Caco-2 (cell line): ENCODE results near the gene KRTAP5-2. TPM values are rescaled to one million over a fixed set of nuclear protein-coding genes. Genes with fewer than 3 reads are reported as not detected.
"Not testable (repeated sequence)": the region's sequence is repeated elsewhere in the genome, so short reads cannot be mapped to it uniquely, and the experiment has no call there.

ENCODE experiments used
- BruUV-seq: library from RNA; stranded (reverse); fragments of 400-500 nt; replicated peaks from 2 replicates; lab custom pipeline; 2021; lab: Mats Ljungman, UMichigan
- CTCF ChIA-PET: fragments of 300-600 bp; sonication (Branson Sonifier 250); formaldehyde crosslinking; loops from one replicate; lab custom pipeline; 2022; ENCODE audit warnings: antibody characterized with exemption; lab: Charles Lee
- POLR2A ChIA-PET: fragments of 300-600 bp; sonication (Branson Sonifier 250); formaldehyde crosslinking; loops from one replicate; lab custom pipeline; 2022; ENCODE audit warnings: antibody characterized with exemption; lab: Charles Lee
- DNase-seq, 2 experiments: peaks; one replicate each; pipeline versions ENCODE4 v3.0.0 to v3.0.0-alpha.2; 2020 to 2022
- H3K27me3 ChIP-seq: replicated peaks from 2 replicates; pipeline ENCODE4 v1.6.0; 2011; ENCODE audit warnings: low read length; ENCODE audit not compliant: control insufficient read depth, insufficient read depth
- H3K36me3 ChIP-seq: 2 replicates; pipeline ENCODE4 v1.5.1; 2011; ENCODE audit warnings: low read length; ENCODE audit not compliant: control insufficient read depth, insufficient read depth
- H3K4me1 ChIP-seq: fragments of 250-450 bp; sonication (Bioruptor Pico); 2 replicates; pipeline ENCODE4 v1.5.1; 2020; ENCODE audit warnings: mild to moderate bottlenecking
- H3K4me3 ChIP-seq: 2 replicates; pipeline ENCODE4 v1.5.1; 2011; ENCODE audit warnings: low read depth, mild to moderate bottlenecking, control low read depth, low read length
- H3K9me3 ChIP-seq: fragments of 250-450 bp; sonication (Bioruptor Pico); 2 replicates; pipeline ENCODE4 v1.5.1; 2020; ENCODE audit warnings: mild to moderate bottlenecking, moderate library complexity
- H3K27ac Mint-ChIP-seq: one replicate; pipeline ENCODE4 v1.8.0; 2022; ENCODE audit warnings: mixed read lengths; ENCODE audit not compliant: unreplicated experiment
- H3K27me3 Mint-ChIP-seq: one replicate; pipeline ENCODE4 v1.8.0; 2022; ENCODE audit warnings: mixed read lengths; ENCODE audit not compliant: insufficient read depth, unreplicated experiment
- H3K36me3 Mint-ChIP-seq: one replicate; pipeline ENCODE4 v1.8.0; 2022; ENCODE audit warnings: mild to moderate bottlenecking, mixed read lengths; ENCODE audit not compliant: insufficient read depth, unreplicated experiment
- H3K4me1 Mint-ChIP-seq: one replicate; pipeline ENCODE4 v1.8.0; 2022; ENCODE audit warnings: low read depth, mixed read lengths; ENCODE audit not compliant: unreplicated experiment
- H3K4me3 Mint-ChIP-seq: one replicate; pipeline ENCODE4 v1.8.0; 2022; ENCODE audit warnings: mild to moderate bottlenecking, moderate library complexity, mixed read lengths; ENCODE audit not compliant: unreplicated experiment
- H3K9me3 Mint-ChIP-seq: one replicate; pipeline ENCODE4 v1.8.0; 2022; ENCODE audit warnings: mixed read lengths; ENCODE audit not compliant: unreplicated experiment
- intact Hi-C: fragments of 100-400 bp; cut with micrococcal nuclease; formaldehyde crosslinking; loops from one replicate; pipeline ENCODE4 v1.10.0; 2022; ENCODE audit not compliant: unreplicated experiment
- total RNA-seq: library from RNA; stranded (reverse); gene quantifications from 2 replicates; pipeline ENCODE4 v1.2.3, GENCODE V29; 2022
- TF ChIP-seq, protein P1 (sequence below), 2 experiments: fragments of 200-600 bp in 1 of 2; IDR thresholded peaks; 1 replicate in 1 of 2; 2 replicates in 1 of 2; pipeline versions ENCODE4 v1.5.1 to v1.8.0; 2011 to 2022; ENCODE audit warnings: antibody characterized with exemption in 1 of 2, control low read depth in 1 of 2, inconsistent platforms in 1 of 2, low read depth in 1 of 2, low read length in 1 of 2, mild to moderate bottlenecking in 1 of 2, moderate library complexity in 1 of 2; ENCODE audit not compliant: insufficient read depth in 1 of 2, severe bottlenecking in 1 of 2, unreplicated experiment in 1 of 2

Gene KRTAP5-2
- total RNA-seq, 1 experiment from 2014 or later = not detected

DNA sequence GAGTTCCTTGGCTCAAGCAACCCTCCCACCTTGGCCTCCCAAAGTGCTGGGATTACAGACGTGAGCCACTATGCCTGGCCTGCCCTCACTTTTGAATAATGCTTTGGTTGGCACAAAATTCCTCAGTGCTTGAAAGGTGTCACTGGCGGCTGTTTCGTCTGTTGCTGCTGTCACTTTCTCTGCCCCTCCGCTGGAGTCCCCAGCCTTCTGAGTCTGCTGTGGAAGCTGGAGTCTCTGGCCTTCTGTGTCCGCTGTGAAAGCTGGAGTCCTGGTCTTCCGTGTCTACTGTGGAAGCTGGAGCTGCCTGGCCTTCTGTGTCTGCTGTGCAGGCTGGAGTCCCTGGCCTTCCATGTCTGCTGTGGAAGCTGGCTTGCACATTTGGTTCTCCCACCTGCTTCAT, 8.1 kb downstream of the KRTAP5-2 start:
- CTCF ChIA-PET = no interaction called here

DNA sequence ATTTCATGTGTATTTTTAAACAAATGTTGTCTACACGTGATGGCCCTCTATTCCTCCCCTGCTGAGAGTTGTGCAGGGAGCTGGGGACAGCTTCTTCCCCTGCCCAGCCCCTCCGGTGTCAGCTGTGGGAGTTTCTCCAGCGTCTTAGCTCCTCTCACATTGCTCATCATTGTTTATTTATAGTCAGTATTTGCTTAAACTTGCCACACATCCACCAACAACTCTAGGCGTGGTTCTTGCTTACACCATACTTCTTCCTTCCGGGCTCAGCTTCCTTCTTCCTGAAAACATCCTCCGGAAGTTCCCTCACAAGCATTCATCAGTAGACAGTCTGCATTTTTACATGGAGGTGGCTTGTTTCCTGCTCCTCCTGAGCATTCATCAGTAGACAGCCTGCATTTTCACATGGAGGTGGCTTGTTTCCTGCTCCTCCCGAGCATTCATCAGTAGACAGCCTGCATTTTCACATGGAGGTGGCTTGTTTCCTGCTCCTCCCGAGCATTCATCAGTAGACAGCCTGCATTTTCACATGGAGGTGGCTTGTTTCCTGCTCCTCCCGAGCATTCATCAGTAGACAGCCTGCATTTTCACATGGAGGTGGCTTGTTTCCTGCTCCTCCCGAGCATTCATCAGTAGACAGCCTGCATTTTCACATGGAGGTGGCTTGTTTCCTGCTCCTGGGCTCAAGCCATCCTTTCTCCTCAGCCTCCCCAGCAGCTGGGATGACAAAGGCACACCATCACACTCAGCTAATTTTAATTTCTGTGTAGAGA, 8.7 kb downstream of the KRTAP5-2 start:
- H3K9me3 ChIP-seq, POLR2A ChIA-PET, H3K4me3 ChIP-seq, H3K36me3 ChIP-seq, H3K4me1 ChIP-seq, intact Hi-C loops, CTCF ChIA-PET, H3K27me3 ChIP-seq, H3K9me3 Mint-ChIP-seq, BruUV-seq, H3K27me3 Mint-ChIP-seq, H3K27ac Mint-ChIP-seq, H3K36me3 Mint-ChIP-seq, H3K4me1 Mint-ChIP-seq, H3K4me3 Mint-ChIP-seq, DNase-seq: not testable (repeated sequence)

More for the DNA sequence above, 8.1 kb downstream of the KRTAP5-2 start:
- Histone ChIP-seq H3K4me1 (no peaks in the 10 kb centered on the region), H3K4me3 (no peak overlapping the region), H3K27me3 (no peaks in the 10 kb centered on the region), H3K9me3 (no peaks in the 10 kb centered on the region), H3K36me3 (no peaks in the 10 kb centered on the region)
- no peak for DNase-seq
- no TSS peak for BruUV-seq
- H3K27ac Mint-ChIP-seq = no peak overlapping the region
- no peak overlapping the region for H3K4me3 Mint-ChIP-seq
- POLR2A ChIA-PET = no interaction called here
- H3K36me3 Mint-ChIP-seq = no peaks in the 10 kb centered on the region
- H3K4me1 Mint-ChIP-seq = no peaks in the 10 kb centered on the region
- no peaks in the 10 kb centered on the region for H3K9me3 Mint-ChIP-seq
- peaks cover 6% of the 10 kb centered on the region for H3K27me3 Mint-ChIP-seq
- TF ChIP-seq, protein P1, sequence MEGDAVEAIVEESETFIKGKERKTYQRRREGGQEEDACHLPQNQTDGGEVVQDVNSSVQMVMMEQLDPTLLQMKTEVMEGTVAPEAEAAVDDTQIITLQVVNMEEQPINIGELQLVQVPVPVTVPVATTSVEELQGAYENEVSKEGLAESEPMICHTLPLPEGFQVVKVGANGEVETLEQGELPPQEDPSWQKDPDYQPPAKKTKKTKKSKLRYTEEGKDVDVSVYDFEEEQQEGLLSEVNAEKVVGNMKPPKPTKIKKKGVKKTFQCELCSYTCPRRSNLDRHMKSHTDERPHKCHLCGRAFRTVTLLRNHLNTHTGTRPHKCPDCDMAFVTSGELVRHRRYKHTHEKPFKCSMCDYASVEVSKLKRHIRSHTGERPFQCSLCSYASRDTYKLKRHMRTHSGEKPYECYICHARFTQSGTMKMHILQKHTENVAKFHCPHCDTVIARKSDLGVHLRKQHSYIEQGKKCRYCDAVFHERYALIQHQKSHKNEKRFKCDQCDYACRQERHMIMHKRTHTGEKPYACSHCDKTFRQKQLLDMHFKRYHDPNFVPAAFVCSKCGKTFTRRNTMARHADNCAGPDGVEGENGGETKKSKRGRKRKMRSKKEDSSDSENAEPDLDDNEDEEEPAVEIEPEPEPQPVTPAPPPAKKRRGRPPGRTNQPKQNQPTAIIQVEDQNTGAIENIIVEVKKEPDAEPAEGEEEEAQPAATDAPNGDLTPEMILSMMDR (IDR thresholded peaks at IDR 0.05; ENCODE audit: insufficient read depth in 1 of 2, low read depth in 1 of 2, low read length in 1 of 2, severe bottlenecking in 1 of 2, unreplicated experiment in 1 of 2) = no peak
- intact Hi-C loops = no loop called here

DNA sequence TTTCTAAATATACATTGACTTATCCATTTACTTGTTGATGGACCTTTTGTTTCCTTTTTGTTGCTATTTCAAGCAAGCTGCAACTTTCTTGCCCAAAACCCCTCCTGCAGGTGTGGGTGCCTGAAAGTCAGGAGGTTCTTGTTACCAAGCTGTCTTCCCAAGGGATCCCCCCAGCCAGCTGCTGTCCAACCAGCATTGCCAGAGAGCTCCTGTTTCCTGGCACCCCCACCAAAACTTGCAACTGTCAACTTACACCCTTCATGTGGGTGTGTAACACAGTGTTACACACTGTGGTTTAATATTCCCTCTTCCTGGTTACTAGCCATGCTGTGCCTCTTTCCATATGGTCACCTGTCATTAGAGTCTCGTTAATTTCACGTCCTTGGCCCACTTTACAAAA, 11.4 kb downstream of the KRTAP5-2 start:
- no peak overlapping the region for H3K4me3 ChIP-seq
- Mint-ChIP-seq H3K27ac (no peak overlapping the region), H3K9me3 (no peaks in the 10 kb centered on the region), H3K4me3 (no peak overlapping the region), H3K4me1 (no peaks in the 10 kb centered on the region), H3K36me3 (no peaks in the 10 kb centered on the region), H3K27me3 (no peaks in the 10 kb centered on the region)
- no peak for DNase-seq
- H3K36me3 ChIP-seq = no peaks in the 10 kb centered on the region
- no peaks in the 10 kb centered on the region for H3K27me3 ChIP-seq
- POLR2A ChIA-PET = no interaction called here
- H3K4me1 ChIP-seq = no peaks in the 10 kb centered on the region
- H3K9me3 ChIP-seq = no peaks in the 10 kb centered on the region
- CTCF ChIA-PET = no interaction called here
- intact Hi-C loops = no loop called here
- no TSS peak for BruUV-seq
- TF ChIP-seq, protein P1 (IDR thresholded peaks at IDR 0.05; ENCODE audit: insufficient read depth in 1 of 2, low read depth in 1 of 2, low read length in 1 of 2, severe bottlenecking in 1 of 2, unreplicated experiment in 1 of 2) = no peak

DNA sequence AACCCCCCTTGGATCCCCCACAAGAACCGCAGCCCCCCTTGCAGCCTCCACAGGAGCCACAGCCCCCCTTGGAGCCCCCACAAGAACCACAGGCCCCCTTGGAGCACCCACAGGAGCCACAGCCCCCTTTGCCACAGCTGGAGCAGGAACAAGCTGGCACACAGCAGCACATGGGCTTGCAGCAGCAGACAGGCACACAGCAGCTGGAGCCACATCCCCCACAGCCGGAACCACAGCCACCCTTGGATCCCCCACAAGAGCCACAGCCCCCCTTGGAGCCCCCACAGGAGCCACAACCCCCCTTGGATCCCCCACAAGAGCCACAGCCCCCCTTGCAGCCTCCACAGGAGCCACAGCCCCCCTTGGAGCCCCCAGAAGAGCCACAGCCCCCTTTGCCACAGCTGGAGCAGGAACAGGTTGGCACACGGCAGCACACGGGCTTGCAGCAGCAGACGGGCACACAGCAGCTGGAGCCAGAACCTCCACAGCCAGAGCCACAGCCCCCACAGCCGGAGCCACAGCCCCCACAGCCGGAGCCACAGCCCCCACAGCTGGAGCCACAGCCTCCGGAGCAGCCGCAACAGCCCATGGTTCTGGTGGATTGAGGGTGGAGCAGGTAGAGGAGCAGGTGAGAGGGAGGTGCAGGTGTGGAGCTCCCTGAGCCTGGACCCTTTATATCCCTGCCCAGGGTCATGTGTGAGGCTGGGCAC, 13.3 kb downstream of the KRTAP5-2 start, which contains the start of gene KRTAP5-1:
KRTAP5-1 (minus strand) TSS at position 623 of the 710 bp plus-strand sequence; CDS start at position 589, 34 bp downstream.
- H3K4me3 Mint-ChIP-seq, H3K4me1 ChIP-seq, BruUV-seq, H3K27me3 ChIP-seq, H3K27me3 Mint-ChIP-seq, H3K27ac Mint-ChIP-seq, H3K36me3 Mint-ChIP-seq, POLR2A ChIA-PET, DNase-seq, intact Hi-C loops, H3K9me3 ChIP-seq, H3K4me1 Mint-ChIP-seq, H3K9me3 Mint-ChIP-seq, H3K36me3 ChIP-seq, H3K4me3 ChIP-seq: not testable (repeated sequence)
- CTCF ChIA-PET = interaction anchor here (0.6 kb wide), 1 partner anchor 171 kb away, joined by 3 read pairs; no protein-coding TSS in a partner anchor

DNA sequence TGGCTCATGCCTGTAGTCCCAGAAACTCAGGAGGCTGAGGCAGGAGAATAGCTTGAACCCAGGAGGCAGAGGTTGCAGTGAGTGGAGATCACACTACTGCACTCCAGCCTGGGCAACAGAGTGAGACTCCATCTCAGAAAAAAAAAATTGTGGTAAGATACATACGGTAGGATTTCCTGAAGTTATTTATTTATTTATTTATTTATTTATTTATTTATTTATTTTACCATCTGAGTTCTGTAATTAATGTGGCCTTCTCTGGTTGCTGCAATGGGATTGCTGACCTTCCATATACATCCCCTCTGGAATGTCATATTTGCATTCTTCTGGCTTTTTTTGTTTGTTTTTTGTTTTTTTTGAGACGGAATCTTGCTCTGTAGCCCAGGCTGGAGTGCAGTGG, 15.2 kb downstream of the KRTAP5-2 start:
- intact Hi-C loops, H3K4me1 ChIP-seq, H3K27me3 Mint-ChIP-seq, H3K9me3 ChIP-seq, H3K4me3 Mint-ChIP-seq, H3K27ac Mint-ChIP-seq, CTCF ChIA-PET, H3K36me3 Mint-ChIP-seq, H3K4me3 ChIP-seq, BruUV-seq, H3K27me3 ChIP-seq, DNase-seq, POLR2A ChIA-PET, H3K4me1 Mint-ChIP-seq, H3K36me3 ChIP-seq: not testable (repeated sequence)
- H3K9me3 Mint-ChIP-seq = peaks cover 15% of the 10 kb centered on the region
